ENCODE data around the gene RYR1. TPM values are rescaled to one million over a fixed set of nuclear protein-coding genes. Genes with fewer than 3 reads are reported as not detected.

The RYR1 gene
- total RNA-seq, 1 donor from 2014 or later: 0.65 TPM

DNA sequence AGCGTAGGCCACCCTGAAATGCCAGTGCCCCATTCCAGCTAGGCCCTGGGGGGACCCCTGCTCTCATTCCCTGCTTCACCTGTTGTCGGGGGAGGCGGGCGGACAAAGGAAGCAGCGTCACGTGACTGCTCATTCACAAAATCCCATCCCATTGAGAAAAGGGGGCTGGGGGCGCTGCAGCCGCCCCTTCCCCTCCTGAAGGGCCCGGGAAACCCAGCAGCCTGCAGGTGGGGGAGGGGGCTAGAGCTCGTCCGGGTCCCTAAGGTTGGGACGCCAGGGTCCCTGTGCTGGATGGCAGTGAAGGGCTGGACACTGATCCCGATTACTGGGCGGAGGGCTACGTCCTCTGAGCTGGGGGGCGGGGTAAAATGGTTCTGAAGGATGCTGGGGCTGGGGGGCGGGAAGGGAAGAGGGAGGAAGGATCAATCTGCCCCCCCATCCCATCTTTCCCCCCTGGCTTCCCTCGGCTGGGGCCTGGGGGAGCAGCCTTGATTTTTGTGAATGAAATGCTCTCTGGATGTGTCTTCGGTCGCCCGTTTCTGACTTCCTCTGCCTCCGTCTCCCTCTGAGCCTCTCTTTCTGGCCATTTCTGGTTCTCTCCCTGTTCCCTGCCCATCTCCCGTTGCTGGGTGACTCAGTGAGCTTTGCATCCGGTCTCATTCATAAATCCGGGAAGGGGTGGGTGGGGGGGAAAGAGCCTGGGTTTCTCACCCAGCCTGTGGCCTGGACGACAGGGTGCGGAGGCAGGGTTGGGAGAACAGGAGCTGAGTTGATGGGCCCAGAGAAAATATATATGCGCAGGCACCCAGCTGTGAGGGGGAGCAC, 44.2 kb upstream of the RYR1 start:
- DNase-seq (ENCODE audit: low spot score, unreplicated experiment): no peak
- peaks cover 11% of the 10 kb centered on the region for H3K4me1 Mint-ChIP-seq (ENCODE audit: low read depth)
- peak overlapping the region; percentile 86 for H3K27ac Mint-ChIP-seq
- H3K27me3 Mint-ChIP-seq: peaks cover 15% of the 10 kb centered on the region
- TF ChIP-seq, protein P1, sequence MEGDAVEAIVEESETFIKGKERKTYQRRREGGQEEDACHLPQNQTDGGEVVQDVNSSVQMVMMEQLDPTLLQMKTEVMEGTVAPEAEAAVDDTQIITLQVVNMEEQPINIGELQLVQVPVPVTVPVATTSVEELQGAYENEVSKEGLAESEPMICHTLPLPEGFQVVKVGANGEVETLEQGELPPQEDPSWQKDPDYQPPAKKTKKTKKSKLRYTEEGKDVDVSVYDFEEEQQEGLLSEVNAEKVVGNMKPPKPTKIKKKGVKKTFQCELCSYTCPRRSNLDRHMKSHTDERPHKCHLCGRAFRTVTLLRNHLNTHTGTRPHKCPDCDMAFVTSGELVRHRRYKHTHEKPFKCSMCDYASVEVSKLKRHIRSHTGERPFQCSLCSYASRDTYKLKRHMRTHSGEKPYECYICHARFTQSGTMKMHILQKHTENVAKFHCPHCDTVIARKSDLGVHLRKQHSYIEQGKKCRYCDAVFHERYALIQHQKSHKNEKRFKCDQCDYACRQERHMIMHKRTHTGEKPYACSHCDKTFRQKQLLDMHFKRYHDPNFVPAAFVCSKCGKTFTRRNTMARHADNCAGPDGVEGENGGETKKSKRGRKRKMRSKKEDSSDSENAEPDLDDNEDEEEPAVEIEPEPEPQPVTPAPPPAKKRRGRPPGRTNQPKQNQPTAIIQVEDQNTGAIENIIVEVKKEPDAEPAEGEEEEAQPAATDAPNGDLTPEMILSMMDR (IDR thresholded peaks at IDR 0.05; ENCODE audit: unreplicated experiment): no peak
- H3K9me3 Mint-ChIP-seq (ENCODE audit: low read depth): peaks cover 3% of the 10 kb centered on the region
- peak overlapping the region; percentile 80 for H3K4me3 Mint-ChIP-seq (ENCODE audit: low read depth)
- peaks cover 20% of the 10 kb centered on the region for H3K36me3 Mint-ChIP-seq (ENCODE audit: insufficient read depth)

DNA sequence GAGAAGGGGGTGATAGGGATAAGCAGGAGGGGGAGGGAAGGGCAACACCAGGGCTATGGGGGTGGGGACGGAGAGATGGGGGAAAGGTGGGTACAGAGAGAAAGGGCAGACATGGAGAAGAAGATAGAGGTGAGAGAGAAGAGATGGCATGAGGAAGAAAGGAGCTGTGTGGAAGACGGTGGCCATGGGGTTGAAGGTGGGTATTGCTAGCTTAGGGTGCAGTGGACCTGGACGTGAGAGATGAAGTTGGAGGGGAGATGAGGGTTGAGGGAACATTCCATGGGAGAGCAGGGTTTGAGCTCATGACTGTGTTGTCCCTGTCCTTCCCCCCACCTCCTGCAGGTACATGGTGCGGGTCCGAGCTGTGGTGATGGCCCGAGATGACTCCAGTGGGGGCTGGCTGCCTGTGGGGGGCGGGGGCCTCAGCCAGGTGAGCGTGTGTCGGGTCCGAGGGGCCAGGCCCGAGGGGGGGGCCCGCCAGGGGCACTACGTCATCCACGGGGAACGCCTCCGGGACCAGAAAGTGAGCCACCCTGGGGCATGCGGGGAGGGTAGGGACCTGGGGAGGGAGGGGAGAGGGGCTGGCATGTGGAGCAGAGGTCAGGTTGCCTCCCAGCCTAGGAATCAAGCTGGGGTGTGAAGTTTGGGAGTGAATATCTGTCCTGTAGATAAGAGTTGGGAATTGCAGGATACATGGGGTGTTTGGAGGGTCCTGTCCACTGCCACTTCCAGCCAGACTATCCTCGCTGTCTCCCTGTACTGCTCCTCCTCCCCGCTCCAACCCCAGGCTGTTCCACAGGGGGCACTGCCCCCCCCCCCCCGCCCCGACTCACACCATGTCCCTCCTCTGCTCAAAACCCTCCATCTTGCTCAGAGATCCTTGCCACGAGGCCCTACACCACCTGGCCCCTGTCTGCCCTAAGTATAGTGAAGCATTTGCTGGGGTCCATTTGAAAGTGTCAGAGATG, 43.2 kb upstream of the RYR1 start:
- Mint-ChIP-seq H3K27ac (peak overlapping the region; percentile 57), H3K4me1 (ENCODE audit: low read depth) (peaks cover 11% of the 10 kb centered on the region), H3K4me3 (ENCODE audit: low read depth) (peak overlapping the region; percentile 80), H3K9me3 (ENCODE audit: low read depth) (peaks cover 3% of the 10 kb centered on the region), H3K36me3 (ENCODE audit: insufficient read depth) (peaks cover 25% of the 10 kb centered on the region), H3K27me3 (peaks cover 15% of the 10 kb centered on the region)
- TF ChIP-seq, protein P1 (IDR thresholded peaks at IDR 0.05; ENCODE audit: unreplicated experiment): no peak
- no peak for DNase-seq (ENCODE audit: low spot score, unreplicated experiment)

DNA sequence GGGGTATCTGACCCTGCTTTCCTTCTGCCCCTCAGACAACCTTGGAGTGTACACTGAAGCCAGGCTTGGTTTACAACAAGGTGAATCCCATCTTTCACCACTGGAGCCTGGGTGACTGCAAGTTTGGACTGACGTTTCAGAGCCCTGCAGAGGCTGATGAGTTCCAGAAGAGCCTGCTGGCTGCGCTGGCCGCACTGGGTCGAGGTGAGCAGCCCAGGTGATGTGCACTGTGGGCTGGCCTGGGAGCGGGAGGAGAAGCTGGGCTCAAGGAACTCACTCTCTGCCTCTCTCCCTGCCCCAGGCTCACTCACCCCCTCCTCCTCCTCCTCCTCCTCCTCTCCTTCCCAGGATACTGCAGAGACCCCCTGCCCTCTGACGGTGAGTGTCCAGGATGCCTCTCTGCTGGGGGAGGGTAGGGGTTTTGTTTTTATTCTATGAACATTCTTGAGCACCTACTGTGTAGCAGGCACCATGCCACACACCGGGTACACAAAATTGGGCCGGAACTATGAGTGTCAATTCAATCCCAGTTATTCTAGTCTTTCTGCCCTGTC, 41.5 kb upstream of the RYR1 start:
- Mint-ChIP-seq H3K4me3 (ENCODE audit: low read depth) (no peak overlapping the region), H3K4me1 (ENCODE audit: low read depth) (peaks cover 11% of the 10 kb centered on the region), H3K36me3 (ENCODE audit: insufficient read depth) (peaks cover 31% of the 10 kb centered on the region), H3K27ac (no peak overlapping the region), H3K27me3 (peaks cover 18% of the 10 kb centered on the region), H3K9me3 (ENCODE audit: low read depth) (peaks cover 3% of the 10 kb centered on the region)
- no peak for DNase-seq (ENCODE audit: low spot score, unreplicated experiment)
- TF ChIP-seq, protein P1 (IDR thresholded peaks at IDR 0.05; ENCODE audit: unreplicated experiment): no peak

DNA sequence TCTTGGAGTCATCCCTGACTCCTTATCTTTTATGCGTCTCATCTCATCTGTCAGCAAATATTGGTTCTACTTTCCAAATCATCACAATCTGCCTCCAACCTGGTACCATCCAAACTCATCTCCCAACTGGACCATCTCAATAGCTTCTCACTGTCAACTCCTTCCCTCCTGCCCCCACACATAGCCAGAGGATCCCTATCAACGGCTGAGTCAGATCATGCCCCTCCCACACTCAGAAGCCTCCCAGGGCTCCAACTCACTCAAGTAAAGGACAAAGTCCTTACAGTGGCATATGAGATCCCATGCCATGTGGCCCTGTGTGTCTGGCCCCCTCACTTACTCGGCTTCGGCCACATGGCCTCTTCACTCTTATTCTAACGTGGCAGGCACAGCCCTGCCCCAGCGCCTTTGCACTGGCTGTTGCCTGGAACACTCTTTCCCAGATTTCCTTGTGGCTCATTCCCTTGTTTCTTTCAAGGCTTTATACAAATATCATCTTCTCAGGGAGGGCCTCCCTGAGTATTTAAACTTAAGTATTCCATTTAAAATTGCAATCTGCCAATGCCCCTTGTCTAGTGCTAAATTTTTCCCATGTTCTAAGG, 40.7 kb upstream of the RYR1 start:
- H3K27me3 Mint-ChIP-seq: peaks cover 17% of the 10 kb centered on the region
- TF ChIP-seq, protein P1 (IDR thresholded peaks at IDR 0.05; ENCODE audit: unreplicated experiment): no peak
- no peak overlapping the region for H3K27ac Mint-ChIP-seq
- H3K4me1 Mint-ChIP-seq (ENCODE audit: low read depth): peaks cover 8% of the 10 kb centered on the region
- peaks cover 3% of the 10 kb centered on the region for H3K9me3 Mint-ChIP-seq (ENCODE audit: low read depth)
- H3K4me3 Mint-ChIP-seq (ENCODE audit: low read depth): no peak overlapping the region
- H3K36me3 Mint-ChIP-seq (ENCODE audit: insufficient read depth): peaks cover 28% of the 10 kb centered on the region
- no peak for DNase-seq (ENCODE audit: low spot score, unreplicated experiment)

Data from progenitor cell of endocrine pancreas (in vitro differentiated cells).